KMS-11 (cell line): ENCODE measurements around the gene FOLR1.
"Not testable (repeated sequence)": the region's sequence is repeated elsewhere in the genome, so short reads cannot be mapped to it uniquely, and the experiment has no call there.

Experiments used
- H2AFZ ChIP-seq: fragments of 200-600 bp; sonication (generic); 2 replicates; pipeline ENCODE4 v1.6.1; 2016; ENCODE audit warnings: antibody characterized with exemption, mixed run types, low read depth
- H3K27ac ChIP-seq: fragments of 200-600 bp; sonication (generic); 2 replicates; pipeline ENCODE4 v1.6.1; 2016; ENCODE audit warnings: mild to moderate bottlenecking, mixed run types
- H3K27me3 ChIP-seq: fragments of 200-600 bp; sonication (generic); 2 replicates; pipeline ENCODE4 v1.6.1; 2017; ENCODE audit warnings: mild to moderate bottlenecking, low read depth, mixed run types, moderate library complexity; ENCODE audit not compliant: insufficient read depth
- H3K36me3 ChIP-seq: fragments of 200-600 bp; sonication (generic); 2 replicates; pipeline ENCODE4 v1.6.1; 2017; ENCODE audit warnings: mild to moderate bottlenecking, mixed run types; ENCODE audit not compliant: insufficient read depth
- H3K4me1 ChIP-seq: fragments of 200-600 bp; sonication (generic); 2 replicates; pipeline ENCODE4 v1.6.1; 2016; ENCODE audit warnings: mild to moderate bottlenecking, low read depth, mixed run types; ENCODE audit not compliant: poor library complexity, severe bottlenecking
- H3K4me2 ChIP-seq: fragments of 200-600 bp; sonication (generic); 2 replicates; pipeline ENCODE4 v1.7.0; 2016; ENCODE audit warnings: mild to moderate bottlenecking, mixed run types
- H3K4me3 ChIP-seq: fragments of 200-600 bp; sonication (generic); IDR thresholded peaks from 2 replicates; pipeline ENCODE4 v1.6.1; 2017; ENCODE audit warnings: low read depth, low read length, mixed read lengths; ENCODE audit not compliant: insufficient read depth
- H3K79me2 ChIP-seq: fragments of 200-600 bp; sonication (generic); 2 replicates; pipeline ENCODE4 v1.6.1; 2016; ENCODE audit warnings: low read depth, mixed run types; ENCODE audit not compliant: insufficient read depth
- H3K9ac ChIP-seq: fragments of 200-600 bp; sonication (generic); 2 replicates; pipeline ENCODE4 v1.6.1; 2016; ENCODE audit warnings: mild to moderate bottlenecking, mixed run types
- H4K20me1 ChIP-seq: fragments of 200-600 bp; sonication (generic); 2 replicates; pipeline ENCODE4 v1.6.1; 2016; ENCODE audit warnings: mild to moderate bottlenecking, mixed run types; ENCODE audit not compliant: insufficient read depth
- CTCF ChIP-seq: fragments of 200-600 bp; sonication (generic); conservative IDR thresholded peaks from 2 replicates; pipeline ENCODE4 v1.6.1; 2017; ENCODE audit warnings: low read depth, mild to moderate bottlenecking, antibody characterized with exemption, low read length, moderate library complexity, mixed read lengths

Gene FOLR1

GRCh38 chr11:72188267-72188666, 3.7 kb upstream of the FOLR1 start:
- no peak for TF ChIP-seq CTCF
- Histone ChIP-seq H3K4me2 (no peak overlapping the region), H3K9ac (no peak overlapping the region), H4K20me1 (no peaks in the 10 kb centered on the region), H3K79me2 (no peaks in the 10 kb centered on the region), H3K27me3 (no peaks in the 10 kb centered on the region), H3K4me1 (no peaks in the 10 kb centered on the region), H2AFZ (no peak overlapping the region), H3K27ac (no peak overlapping the region), H3K4me3 (no peak overlapping the region), H3K36me3 (no peaks in the 10 kb centered on the region)

GRCh38 chr11:72189455-72190250, 2.3 kb upstream of the FOLR1 start:
- no peaks in the 10 kb centered on the region for H3K27me3 ChIP-seq
- no peak overlapping the region for H2AFZ ChIP-seq
- no peak overlapping the region for H3K4me3 ChIP-seq

GRCh38 chr11:72190631-72191071, 1.3 kb upstream of the FOLR1 start:
- Histone ChIP-seq H3K4me1 (no peaks in the 10 kb centered on the region), H3K4me2 (no peak overlapping the region), H3K27ac (no peak overlapping the region), H3K27me3 (no peaks in the 10 kb centered on the region), H2AFZ (no peak overlapping the region), H4K20me1 (no peaks in the 10 kb centered on the region), H3K79me2 (no peaks in the 10 kb centered on the region), H3K9ac (no peak overlapping the region), H3K36me3 (no peaks in the 10 kb centered on the region), H3K4me3 (no peak overlapping the region)
- TF ChIP-seq CTCF, result no peak

More at GRCh38 chr11:72189455-72190250, 2.3 kb upstream of the FOLR1 start:
- Histone ChIP-seq H3K9ac (no peak overlapping the region), H3K36me3 (no peaks in the 10 kb centered on the region), H4K20me1 (no peaks in the 10 kb centered on the region), H3K4me1 (no peaks in the 10 kb centered on the region), H3K4me2 (no peak overlapping the region), H3K27ac (no peak overlapping the region), H3K79me2 (no peaks in the 10 kb centered on the region)
- no peak for TF ChIP-seq CTCF

GRCh38 chr11:72195518-72196270, 3.8 kb downstream of the FOLR1 start:
- Histone ChIP-seq H3K79me2 (no peaks in the 10 kb centered on the region), H3K4me3 (no peak overlapping the region), H3K9ac (no peak overlapping the region), H3K27ac (no peak overlapping the region), H3K4me1 (no peaks in the 10 kb centered on the region), H3K27me3 (no peaks in the 10 kb centered on the region), H2AFZ (no peak overlapping the region), H3K4me2 (no peak overlapping the region), H4K20me1 (no peaks in the 10 kb centered on the region), H3K36me3 (no peaks in the 10 kb centered on the region)
- no peak for TF ChIP-seq CTCF

GRCh38 chr11:72201445-72201844, 9.5 kb downstream of the FOLR1 start:
- not testable (repeated sequence) for H3K79me2 ChIP-seq, H3K4me1 ChIP-seq, H2AFZ ChIP-seq, H3K36me3 ChIP-seq, H3K4me3 ChIP-seq, H3K27me3 ChIP-seq, H3K9ac ChIP-seq, H4K20me1 ChIP-seq, H3K4me2 ChIP-seq, H3K27ac ChIP-seq
